DMS 273 (cell line): ENCODE measurements around the gene PILRA.
"Not testable (repeated sequence)": the region's sequence is repeated elsewhere in the genome, so short reads cannot be mapped to it uniquely, and the experiment has no call there.

ENCODE experiments used
- DNase-seq: peaks from one replicate; lab custom pipeline; 2025; ENCODE audit not compliant: unreplicated experiment; lab: John Stamatoyannopoulos, UW

Gene PILRA

GRCh38 chr7:100376066-100376465 lies 2.8 kb downstream of the PILRA start:
- no peak for DNase-seq

GRCh38 chr7:100378114-100378755 lies 4.9 kb downstream of the PILRA start:
- no peak for DNase-seq

GRCh38 chr7:100380196-100380595 lies 6.9 kb downstream of the PILRA start:
- no peak for DNase-seq

GRCh38 chr7:100381531-100382233 lies 8.4 kb downstream of the PILRA start:
- not testable (repeated sequence) for DNase-seq

- DNase-seq, result not testable (repeated sequence)
These were observed 9.1 kb downstream of the PILRA start for GRCh38 chr7:100382234-100382853.

GRCh38 chr7:100384628-100385294 lies 11.5 kb downstream of the PILRA start:
- no peak for DNase-seq

GRCh38 chr7:100386940-100387339 lies 13.7 kb downstream of the PILRA start:
- DNase-seq, result no peak

GRCh38 chr7:100387695-100388094 lies 14.4 kb downstream of the PILRA start:
- DNase-seq, result no peak

GRCh38 chr7:100389437-100390088 lies 16.3 kb downstream of the PILRA start:
- no peak for DNase-seq

GRCh38 chr7:100390286-100391009 lies 17.2 kb downstream of the PILRA start:
- DNase-seq, result no peak

- no peak for DNase-seq
These were observed 20.1 kb downstream of the PILRA start for GRCh38 chr7:100393233-100393905.

GRCh38 chr7:100394077-100394476 lies 20.8 kb downstream of the PILRA start:
- no peak for DNase-seq

GRCh38 chr7:100396421-100396982 lies 23.2 kb downstream of the PILRA start:
- DNase-seq, result no peak

GRCh38 chr7:100397315-100398081 lies 24.2 kb downstream of the PILRA start:
- no peak for DNase-seq

GRCh38 chr7:100398239-100398638 lies 25.0 kb downstream of the PILRA start:
- DNase-seq, result no peak

- DNase-seq, result no peak
These were observed 26.8 kb downstream of the PILRA start for GRCh38 chr7:100400041-100400440.

- peak; percentile 40 for DNase-seq
These were observed 27.4 kb downstream of the PILRA start for GRCh38 chr7:100400656-100401055.

GRCh38 chr7:100401811-100402210 lies 28.5 kb downstream of the PILRA start:
- DNase-seq, result peak; percentile 37

- no peak for DNase-seq
These were observed 29.0 kb downstream of the PILRA start for GRCh38 chr7:100402241-100402640.
